Endometrium (tissue), 2 donors: ENCODE measurements around the gene DZIP1L.
A peak's percentile ranks its signal among the peaks of the same experiment; 100 is the strongest.
"Not testable (repeated sequence)": the region's sequence is repeated elsewhere in the genome, so short reads cannot be mapped to it uniquely, and the experiment has no call there.

Experiments
- FAIRE-seq: peaks from 2 replicates; lab custom pipeline; 2012; peaks lifted over from hg19 to GRCh38; lab: Jason Lieb, UNC
- donor health status: control.
- donor health status: control.

Gene DZIP1L

GRCh38 chr3:138113326-138113725 is 2.1 kb downstream of the DZIP1L start:
- no peak for FAIRE-seq

DNA sequence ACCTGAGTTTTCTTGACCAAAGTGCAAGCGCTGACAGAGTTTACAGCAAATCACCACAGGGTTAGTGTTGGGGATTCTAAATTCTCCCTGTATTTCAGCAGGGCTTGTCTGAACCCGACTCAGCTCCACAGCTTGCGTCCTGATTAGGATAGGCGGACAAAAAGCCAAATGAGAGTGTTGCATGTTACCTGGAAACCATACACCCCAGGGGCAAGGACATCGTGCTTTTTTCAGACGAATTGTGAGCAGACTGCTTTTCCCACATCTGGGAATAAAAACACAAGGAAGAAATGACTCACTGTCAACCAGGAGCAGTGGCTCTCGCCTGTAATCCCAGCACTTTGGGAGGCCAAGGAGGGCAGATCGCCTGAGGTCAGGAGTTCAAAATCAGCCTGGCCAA is 3.0 kb downstream of the DZIP1L start:
- FAIRE-seq = no peak

DNA sequence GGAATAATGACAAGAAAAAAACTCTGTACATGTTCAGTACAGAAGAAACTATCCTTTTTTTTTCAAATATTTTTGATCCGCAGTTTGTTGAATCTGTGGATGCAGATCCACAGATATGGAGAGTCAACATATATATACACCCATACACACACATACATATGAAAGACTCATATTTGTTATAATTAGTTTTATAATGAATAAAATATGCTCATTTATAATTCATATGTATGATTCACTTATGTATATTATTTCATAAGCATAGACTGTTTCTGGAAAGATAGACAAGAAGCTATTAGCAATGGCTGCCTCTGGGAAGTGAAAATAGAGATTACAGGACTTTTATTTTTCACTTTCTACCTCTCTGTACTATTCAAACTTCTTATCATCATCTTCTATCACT is 9.8 kb downstream of the DZIP1L start:
- no peak for FAIRE-seq

DNA sequence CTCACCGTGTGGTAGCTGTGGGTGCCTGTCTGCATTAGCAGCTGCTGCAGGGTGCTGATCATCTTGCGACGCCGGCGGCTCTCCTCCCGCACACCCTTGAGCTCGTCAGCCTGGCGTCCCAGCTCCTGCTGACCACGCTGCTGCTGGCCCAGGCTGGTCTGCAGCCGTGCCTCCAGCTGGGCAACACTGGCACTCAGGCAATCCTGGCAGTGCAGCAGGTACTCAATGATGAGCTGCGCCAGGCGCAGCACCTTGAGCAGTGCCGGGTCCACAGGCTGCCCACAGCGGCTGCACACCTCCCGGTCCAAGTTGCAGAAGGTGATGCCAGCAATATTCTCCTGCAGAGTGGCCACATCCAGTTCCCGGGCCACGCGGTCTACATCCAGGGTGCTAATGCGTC is 11.9 kb downstream of the DZIP1L start:
- FAIRE-seq = no peak

- not testable (repeated sequence) for FAIRE-seq
Observed at GRCh38 chr3:138101351-138101940, 14.0 kb downstream of the DZIP1L start.

GRCh38 chr3:138099417-138099816 is 16.0 kb downstream of the DZIP1L start:
- no peak for FAIRE-seq

- FAIRE-seq = no peak
Observed at GRCh38 chr3:138097192-138098172, 17.9 kb downstream of the DZIP1L start.

DNA sequence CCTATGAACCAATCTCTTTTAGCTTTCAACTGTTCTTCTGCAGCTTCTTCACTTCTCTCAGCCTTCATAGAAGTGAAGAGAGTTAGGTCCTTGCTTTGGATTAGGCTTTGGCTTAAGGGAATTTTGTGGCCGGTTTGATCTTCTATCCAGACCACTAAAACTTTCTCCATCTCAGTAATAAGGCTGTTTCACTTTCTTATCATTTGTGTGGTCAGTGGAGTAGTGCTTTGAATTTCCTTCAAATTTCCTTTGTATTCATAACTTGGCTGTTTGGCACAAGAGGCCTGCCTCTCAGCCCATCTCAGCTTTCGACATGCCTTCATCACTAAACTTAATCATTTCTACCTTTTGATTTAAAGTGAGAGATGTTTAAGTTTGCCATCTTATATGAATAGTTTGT is 21.7 kb downstream of the DZIP1L start:
- no peak for FAIRE-seq

- FAIRE-seq = no peak
Observed at GRCh38 chr3:138092023-138092422, 23.4 kb downstream of the DZIP1L start.

- no peak for FAIRE-seq
Observed at GRCh38 chr3:138089091-138089490, 26.3 kb downstream of the DZIP1L start.

- not testable (repeated sequence) for FAIRE-seq
Observed at GRCh38 chr3:138085745-138086144, 29.7 kb downstream of the DZIP1L start.

DNA sequence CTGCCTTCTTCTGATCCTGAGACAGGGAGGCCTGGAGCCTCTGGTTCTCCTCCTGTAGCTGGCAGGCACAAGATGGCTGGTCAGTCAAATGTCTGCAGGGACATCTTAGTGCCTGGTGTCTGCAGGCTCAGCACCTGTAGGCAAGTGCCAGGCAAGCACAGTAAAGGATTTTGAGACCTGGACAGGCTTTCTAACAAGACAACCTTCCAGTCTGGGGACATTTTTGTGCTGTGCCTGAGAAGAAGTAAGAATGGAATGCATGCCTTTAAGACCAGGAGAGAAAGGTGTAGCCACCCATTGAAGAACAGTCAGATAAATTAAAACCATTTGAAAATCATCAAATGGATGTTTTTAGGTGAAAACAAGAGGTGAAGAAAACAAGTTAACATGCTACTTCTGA is 31.2 kb downstream of the DZIP1L start:
- no peak for FAIRE-seq

DNA sequence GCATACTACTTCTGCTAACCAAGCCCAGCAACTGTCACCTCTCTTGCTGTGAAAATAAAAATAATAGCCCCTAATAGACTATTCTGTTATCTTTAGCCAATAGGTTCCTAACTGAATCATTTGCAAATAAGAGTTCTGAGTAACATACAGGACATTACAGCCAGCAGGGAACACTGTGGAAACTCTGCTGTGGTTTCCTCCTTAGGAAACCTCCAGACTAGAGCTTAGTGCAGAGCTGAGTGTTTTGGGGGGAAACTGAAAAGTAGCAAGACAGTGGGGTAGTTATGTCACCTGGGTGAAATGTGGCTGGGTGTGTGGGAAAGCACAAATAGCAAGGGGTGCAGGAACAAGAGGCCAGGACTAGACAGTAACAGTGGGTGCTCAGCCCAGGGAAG is 32.4 kb downstream of the DZIP1L start:
- FAIRE-seq = no peak

DNA sequence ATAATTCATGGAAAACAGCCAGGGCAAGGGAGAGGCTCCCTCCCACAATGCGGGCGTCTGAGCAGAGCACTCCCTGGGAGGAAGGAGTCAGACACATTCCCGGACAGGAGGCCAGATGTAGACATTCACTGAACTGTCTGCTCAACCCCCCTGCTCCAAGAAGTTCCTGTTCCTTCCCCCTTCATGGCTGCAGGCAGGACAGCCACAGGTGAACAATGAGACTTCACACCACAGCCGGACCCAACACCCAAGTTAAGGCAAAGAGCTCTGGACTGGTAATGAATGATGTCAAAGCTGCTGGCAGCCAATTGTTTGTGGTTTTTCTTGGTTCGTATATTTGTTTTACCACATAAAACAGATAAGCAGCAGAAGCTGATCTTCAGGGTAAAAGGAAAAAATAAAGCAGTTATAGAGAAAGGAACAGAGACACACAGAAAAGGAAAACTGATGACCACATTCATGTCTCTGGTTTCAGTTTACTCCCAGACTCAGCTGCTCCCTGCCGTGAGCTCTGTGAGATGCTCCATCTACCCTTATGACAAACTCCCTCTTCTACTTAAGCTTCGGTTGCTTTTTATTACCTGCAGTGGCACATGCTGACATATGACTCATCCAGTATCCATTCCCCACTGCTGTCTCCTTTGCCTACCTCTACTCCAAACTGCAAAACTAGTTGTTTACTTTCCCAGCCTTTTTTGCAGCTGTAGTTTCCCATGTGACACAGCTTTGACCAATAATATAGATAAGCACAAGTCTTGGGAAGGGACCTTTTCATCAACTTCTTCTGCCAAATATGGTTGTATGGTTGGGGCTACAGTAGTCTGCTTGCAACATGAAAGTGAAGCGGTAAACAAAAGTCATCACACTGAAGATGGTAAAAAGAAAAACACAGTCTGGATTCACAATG is 33.1 kb downstream of the DZIP1L start:
- FAIRE-seq = peak; percentile 55

- no peak for FAIRE-seq
Observed at GRCh38 chr3:138081371-138082084, 33.9 kb downstream of the DZIP1L start.

DNA sequence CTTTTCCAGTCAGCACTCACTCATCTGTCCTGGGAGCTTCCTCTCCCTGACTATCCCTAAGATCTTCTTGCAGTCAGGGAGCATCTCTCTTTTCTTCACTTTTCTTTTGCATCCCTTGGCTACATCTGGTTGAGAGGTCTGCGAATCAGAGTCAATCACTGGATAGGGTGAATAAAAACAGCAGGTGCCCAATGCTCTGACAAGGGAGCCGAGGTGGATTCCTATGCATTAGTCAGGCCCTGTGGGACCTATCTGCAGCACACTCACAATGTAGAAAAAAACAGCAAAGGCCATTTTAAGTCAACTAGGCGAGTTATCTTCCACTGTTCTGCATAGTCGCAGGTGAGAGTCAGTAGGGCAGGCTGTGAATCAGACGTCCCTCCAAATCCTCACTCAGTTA is 35.5 kb downstream of the DZIP1L start:
- no peak for FAIRE-seq

DNA sequence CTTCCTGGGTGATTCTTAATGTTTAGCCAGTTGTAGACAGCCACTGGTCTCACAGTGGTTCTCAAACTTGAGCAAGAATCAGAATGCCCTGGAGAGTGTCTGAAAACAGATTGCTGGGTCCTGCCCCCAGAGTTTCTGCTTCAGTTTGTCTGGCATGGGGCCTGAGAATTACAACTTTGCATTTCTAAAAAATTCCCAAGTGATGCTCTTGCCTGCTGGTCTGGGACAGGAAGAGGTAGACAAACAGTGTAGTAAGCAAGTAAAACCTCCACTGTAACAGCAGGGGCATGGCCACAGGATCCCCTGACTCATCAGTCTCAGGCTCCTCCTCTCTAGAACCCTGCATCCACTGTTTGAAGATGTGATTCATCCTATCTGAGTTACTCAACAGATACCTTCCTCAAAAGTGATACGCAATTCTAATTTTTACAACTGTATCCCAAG is 36.5 kb downstream of the DZIP1L start:
- FAIRE-seq = no peak

- FAIRE-seq = no peak
Observed at GRCh38 chr3:138078096-138078495, 37.3 kb downstream of the DZIP1L start.

DNA sequence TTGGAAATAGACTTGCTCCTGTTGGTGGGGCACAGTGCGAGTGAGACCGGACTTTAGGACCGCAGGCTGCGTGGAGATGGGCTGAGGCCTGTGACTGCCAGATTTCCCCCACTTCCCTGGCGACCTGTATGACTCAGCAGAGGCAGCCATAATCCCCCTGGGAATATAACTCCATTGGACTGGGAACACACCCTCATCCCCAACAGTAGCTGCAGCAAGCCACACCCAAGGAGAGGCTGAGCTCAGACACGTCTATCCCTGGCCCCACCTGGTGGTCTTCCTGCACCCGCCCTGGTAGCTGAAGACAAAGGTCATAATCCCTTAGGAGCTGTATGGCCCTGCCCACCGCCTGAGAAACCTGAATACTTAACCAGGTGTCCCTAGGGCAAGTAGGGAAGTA is 42.6 kb downstream of the DZIP1L start:
- FAIRE-seq = no peak

DNA sequence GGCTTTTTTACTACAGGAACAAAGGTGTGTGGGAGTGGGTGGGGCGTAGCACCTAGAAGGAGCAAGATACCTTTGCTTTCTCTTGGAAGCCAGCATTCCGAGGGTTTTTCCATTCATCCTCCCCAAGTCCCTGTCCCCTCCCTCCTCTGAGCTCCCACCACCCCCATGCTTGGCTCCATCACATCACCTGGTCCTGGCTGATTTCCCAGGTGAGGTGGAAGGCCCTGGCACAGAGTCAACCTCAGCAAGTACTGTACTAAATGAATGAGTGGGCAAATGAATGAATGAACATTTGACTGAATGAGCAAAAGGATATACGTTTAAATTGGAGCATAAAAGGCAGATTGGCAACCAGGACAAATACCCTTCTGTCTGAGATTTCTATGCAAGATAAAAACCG is 45.4 kb downstream of the DZIP1L start:
- FAIRE-seq = no peak

GRCh38 chr3:138068579-138069174 is 46.7 kb downstream of the DZIP1L start:
- no peak for FAIRE-seq
